ENCODE results near the gene CPNE6.
A peak's percentile ranks its signal among the peaks of the same experiment; 100 is the strongest.

The CPNE6 gene

GRCh38 chr14:24108336-24108874 lies 37.0 kb downstream of the CPNE6 start:
- DNase-seq: no peak

GRCh38 chr14:24110060-24110459 lies 38.7 kb downstream of the CPNE6 start:
- DNase-seq: no peak

- no peak for DNase-seq
These were observed 39.2 kb downstream of the CPNE6 start for GRCh38 chr14:24110523-24110922.

DNA sequence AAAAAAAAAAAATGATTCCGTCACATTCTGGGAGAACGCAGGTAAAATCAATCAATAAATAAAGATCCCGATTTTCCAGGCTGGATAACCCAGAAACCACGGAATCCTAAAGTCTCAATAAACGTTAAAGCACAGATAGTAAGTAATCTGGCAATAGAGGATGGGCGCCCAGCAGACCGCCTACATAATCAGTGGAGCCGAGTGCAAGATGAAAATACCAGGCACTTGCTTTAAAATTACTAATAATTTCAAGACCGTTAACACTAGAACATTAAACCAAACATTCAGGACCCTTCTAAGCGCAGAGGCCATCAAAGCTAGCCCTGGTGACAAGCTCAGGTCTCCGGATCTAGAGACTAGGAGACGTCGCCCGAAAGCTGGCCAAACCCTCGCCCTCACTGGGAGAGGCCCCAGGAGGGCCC lies 42.0 kb downstream of the CPNE6 start:
- DNase-seq: no peak

GRCh38 chr14:24113801-24114531 lies 42.6 kb downstream of the CPNE6 start:
- DNase-seq: peak; percentile 42

DNA sequence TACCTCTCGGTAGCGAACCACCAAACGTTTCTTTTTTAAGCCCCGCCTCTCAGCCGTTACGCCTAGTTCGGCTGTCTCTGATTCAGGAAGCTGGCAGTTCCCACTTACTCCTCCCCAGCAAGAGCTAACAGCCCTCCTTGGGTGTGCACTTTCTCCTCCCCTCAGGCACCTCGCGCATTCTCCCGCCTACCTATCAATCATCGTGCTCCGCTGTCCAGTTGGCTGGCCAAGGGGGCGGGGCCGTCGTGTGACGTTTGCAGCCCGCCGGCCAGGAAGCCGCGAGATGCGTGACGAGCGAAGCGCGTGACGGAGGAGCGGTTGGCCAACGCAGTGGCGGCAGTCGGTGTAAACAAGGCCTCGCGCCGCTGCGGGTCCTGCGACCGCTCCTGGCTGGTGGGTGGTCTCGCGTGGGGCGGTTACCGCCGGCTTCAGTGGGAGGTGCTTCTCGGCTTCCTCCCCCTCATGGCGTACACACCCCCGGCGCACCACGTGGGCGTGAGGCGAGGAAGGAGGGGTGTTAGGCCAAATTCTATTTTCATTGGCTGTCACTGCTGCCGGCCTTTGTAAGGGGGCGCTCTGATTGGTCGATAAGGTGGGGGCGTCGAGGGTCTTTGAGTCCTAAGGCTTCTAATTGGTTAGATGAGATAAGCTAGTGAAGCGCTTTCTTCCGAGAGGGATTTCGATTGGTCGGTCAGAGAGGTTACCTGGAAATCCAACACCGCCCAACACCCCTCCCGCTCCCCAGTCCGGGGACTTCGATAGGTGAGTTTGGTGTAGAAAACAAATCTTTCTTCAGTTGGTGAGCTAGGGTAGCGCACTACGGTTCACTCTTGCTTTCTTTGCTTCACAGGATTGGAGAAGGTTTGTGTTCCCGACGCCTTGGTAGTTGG lies 43.4 kb downstream of the CPNE6 start, which contains the start of the genes DCAF11 and NRL:
Gene DCAF11, plus strand, starts transcription at position 246 of the 890 bp plus-strand sequence. CDS start 818 bp downstream, outside the sequence.
Gene NRL, minus strand, starts transcription at position 418 of the 890 bp plus-strand sequence. CDS start 32,101 bp downstream, outside the sequence.
- peak; percentile 91 for DNase-seq

- DNase-seq: no peak
These were observed 44.2 kb downstream of the CPNE6 start for GRCh38 chr14:24115422-24116127.

DNA sequence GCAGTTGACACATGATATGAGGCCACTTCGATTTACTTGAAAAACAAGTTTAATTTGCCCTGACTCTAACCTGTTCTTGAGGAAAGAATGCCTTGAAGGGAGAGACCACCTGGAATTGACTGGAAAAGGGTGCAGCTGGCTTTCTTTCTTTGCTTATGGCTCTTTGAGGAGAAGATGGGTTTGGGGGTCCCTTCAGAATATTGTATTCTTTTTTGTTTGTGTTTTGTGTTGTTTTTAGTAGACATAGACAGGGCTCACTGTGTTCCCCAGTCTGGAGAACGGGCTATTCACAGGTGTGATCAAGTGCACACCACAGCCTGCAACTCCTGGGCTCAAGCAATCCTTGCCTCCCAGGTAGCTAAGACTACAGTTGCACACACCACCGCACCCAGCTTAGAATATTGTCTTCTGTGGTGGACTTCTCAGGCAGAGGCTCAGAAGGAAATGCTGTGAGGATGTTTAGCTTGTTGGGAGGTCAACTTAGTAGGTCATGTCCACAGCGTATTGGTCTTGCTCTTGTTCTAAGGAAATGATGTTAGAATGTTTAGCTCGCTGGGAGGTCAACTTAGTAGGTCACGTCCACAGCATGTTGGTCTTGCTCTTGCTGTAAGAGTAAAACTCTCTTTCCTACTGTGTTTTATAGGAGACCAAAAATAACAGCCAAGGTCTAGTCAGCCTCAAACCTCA lies 44.9 kb downstream of the CPNE6 start:
- DNase-seq: no peak

DNA sequence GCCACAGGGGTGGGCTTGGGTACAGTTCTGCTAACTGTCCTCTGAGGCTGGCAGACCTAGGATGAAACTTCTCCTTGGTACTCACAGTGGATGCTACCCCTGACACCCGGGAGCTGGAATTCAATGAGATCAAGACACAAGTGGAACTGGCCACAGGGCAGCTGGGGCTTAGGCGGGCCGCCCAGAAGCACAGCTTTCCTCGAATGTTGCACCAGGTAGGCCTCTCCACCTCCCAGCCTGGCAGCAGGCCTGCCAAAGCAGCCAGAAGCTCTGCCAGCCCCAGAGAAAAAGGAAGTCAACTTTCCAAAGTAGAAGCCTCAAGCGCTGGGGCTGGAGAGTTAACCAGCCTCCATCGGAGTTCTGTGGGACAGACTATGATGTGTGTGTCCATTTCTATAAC lies 45.8 kb downstream of the CPNE6 start:
- no peak for DNase-seq

- no peak for DNase-seq
These were observed 48.3 kb downstream of the CPNE6 start for GRCh38 chr14:24119691-24120090.

- DNase-seq: no peak
These were observed 49.8 kb downstream of the CPNE6 start for GRCh38 chr14:24121210-24121609.

DNA sequence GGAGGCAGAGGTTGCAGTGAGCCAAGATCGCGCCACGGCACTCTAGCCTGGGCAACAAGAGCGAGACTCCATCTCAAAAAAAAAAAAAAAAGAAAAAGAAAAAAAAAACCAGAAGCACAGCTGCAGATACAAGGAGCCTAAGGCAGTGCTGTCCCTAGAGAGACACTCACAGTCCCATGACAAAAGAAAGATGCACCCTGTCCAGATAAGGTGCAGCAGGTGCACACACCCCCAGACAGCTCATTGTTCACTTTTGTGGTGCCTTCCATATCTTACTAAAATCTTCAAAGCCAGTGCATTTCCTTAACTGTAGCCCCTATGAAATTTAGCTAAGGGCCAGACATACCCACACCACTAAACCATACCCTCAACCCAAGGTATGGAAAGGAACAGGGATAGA lies 51.1 kb downstream of the CPNE6 start:
- no peak for DNase-seq

GRCh38 chr14:24122898-24123297 lies 51.5 kb downstream of the CPNE6 start:
- DNase-seq: no peak

DNA sequence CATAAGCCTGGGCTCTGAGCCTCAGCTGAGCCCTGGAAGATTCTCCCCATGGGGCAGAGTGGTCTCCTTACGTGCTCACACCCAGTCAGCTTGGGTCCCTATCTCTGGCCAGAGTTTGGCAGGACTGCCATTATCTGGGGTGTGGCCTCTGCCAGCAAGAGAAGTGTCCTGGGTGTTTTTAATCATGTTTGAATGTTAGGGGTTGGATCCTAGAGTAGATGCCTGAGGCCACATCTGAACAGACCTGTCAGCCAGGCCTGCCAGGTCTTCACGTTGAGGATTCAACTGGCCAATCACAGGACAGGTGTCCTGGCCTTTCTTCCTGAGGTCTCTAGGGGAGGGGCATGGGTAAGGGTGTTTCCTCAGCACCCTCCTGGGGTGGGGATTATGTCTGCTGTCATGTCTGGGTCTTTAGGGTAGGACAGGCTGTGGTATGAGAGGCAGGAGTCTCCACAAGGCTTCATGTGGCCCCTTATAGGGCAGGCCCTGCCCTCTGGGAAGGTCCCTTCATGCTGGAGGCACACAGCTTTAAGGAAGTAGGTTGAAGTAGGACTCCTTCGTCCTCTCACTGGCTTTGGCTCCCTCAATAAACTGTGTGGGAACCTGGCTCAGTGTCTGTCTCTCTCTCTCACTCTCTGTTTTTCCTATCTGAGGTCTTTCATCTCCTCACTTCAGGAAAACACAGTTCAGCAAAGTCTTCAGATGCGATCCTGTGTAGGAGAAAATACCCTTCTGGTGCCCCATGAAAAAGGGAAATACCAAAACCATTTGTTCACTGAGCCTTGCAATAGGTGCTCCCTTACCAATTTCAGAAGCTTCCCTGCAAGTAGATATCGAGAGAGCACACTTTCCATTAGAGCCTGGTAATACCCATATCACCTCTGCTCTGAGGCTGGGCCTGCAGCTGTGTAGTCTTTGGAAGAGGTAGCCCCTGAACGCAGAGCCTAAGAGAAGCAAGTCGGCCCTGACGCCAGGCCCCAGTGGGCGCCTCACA lies 52.4 kb downstream of the CPNE6 start:
- DNase-seq: no peak

- no peak for DNase-seq
These were observed 55.6 kb downstream of the CPNE6 start for GRCh38 chr14:24126939-24127338.

GRCh38 chr14:24127673-24128072 lies 56.3 kb downstream of the CPNE6 start:
- DNase-seq: no peak
